HG02885 (cell line): ENCODE measurements around the gene OR2A14.
"Not testable (repeated sequence)": the region's sequence is repeated elsewhere in the genome, so short reads cannot be mapped to it uniquely, and the experiment has no call there.

Source experiments
- ATAC-seq: cut with Tn5 transposase; IDR thresholded peaks from one replicate; pipeline ENCODE4 v1.9.1; 2021; ENCODE audit warnings: mild to moderate bottlenecking; ENCODE audit not compliant: unreplicated experiment, poor library complexity

The OR2A14 gene, protein sequence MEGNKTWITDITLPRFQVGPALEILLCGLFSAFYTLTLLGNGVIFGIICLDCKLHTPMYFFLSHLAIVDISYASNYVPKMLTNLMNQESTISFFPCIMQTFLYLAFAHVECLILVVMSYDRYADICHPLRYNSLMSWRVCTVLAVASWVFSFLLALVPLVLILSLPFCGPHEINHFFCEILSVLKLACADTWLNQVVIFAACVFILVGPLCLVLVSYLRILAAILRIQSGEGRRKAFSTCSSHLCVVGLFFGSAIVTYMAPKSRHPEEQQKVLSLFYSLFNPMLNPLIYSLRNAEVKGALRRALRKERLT

DNA sequence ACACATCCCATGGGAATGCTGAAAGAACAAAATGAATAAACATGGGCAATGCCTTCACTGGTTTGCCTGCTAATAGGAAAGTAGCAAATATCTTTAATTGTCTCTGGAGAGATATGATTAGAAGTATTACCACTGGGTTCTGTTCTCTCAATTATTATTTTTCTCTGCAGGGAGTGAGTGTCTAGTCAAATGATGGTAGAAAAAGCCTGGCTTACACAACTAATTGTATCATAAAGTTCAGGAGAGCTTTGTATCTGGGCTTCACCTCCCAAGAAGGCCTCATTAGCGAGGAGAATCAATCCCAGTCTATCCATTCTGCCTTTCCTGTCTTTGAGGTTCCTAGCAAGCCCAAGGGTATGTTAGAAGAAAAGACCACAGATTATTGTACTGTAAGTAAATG, at the start of gene OR2A14:
OR2A14 (plus strand) TSS at position 301 of the 400 bp plus-strand sequence. CDS start 5,937 bp downstream, outside the sequence.
- ATAC-seq, result no peak

DNA sequence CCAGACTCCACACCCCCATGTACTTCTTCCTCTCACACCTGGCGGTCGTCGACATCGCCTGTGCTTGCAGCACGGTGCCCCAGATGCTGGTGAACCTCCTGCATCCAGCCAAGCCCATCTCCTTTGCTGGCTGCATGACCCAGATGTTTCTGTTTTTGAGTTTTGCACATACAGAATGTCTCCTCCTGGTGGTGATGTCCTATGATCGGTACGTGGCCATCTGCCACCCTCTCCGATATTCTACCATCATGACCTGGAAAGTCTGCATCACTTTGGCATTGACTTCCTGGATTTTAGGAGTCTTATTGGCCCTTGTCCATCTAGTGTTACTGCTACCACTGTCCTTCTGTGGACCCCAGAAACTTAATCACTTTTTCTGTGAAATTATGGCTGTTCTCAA, 48.6 kb upstream of the OR2A14 start:
- ATAC-seq, result no peak

DNA sequence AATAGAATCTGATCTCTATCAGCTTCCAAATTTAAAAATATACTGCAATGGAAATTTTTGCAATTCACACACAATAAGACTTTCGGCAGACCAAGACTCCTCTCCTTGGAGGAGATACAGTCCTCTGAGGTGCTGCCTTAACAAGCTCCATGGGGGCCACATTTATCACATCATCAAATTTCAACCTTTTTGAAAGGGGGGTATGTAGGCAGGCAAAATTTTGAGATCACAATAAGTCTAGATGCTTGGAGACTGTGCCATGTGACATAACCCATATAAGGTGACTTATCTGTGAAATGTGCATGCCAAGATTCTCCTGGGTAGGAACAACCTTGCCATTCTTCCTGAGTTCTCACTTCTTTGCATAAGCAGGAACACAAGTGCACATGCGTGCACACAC, 37.0 kb upstream of the OR2A14 start, which contains the start of gene OR2A12:
OR2A12 (plus strand) TSS at position 301 of the 400 bp plus-strand sequence. CDS start 8,830 bp downstream, outside the sequence.
- no peak for ATAC-seq

DNA sequence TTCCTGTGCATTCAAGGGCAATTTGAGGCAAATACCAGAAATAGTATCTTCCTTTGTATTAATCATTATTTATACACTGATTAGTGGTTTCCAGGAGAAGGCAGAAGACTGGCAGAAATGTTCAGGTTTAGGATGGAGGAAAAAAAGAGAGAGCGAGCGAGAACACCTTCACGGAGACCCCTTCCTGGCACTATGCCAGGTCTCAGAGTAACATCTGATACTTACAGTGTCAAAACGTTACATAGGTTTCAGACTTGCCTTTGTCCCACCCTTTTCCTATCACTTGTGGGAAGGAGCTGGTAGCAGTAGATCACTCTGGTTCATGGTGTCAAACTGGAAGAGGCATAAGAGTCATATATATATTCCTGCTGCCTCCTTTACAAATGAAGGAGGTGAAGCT, 36.2 kb upstream of the OR2A14 start:
- no peak for ATAC-seq

DNA sequence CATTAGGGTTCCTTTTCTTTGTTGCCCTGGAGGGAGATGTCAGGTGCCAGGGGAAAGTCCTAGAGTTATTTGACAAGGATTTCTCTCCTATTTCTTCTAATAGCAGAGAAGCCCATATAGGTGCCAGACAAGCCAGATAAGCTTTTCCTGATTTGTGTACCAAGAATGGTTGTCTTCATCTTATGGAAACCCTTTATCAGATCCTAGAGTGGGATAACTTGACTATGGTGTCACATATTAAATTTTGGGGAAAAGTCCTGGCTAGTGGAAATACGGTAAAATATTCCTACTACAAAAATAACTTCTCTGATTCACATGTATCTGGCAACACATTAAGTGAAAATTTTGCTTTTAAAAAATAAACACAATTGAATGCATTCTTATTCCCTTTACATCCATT, 35.7 kb upstream of the OR2A14 start:
- no peak for ATAC-seq

DNA sequence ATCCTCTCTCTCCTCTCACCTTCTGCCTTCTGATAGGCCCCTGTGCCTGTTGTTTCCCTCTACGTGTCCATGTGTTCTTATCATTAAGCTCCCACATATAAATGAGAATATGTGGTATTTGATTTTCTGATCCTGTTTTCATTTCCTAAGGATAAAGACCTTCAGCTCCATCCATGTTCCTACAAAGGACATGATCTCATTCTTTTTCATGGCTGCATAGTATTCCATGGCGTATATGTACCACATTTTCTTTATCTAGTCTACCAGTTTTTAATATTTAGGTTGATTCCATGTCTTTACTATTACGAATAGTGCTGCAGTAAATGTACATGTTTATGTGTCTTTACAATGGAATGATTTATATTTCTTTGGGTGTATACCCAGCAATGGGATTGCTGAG, 32.3 kb upstream of the OR2A14 start:
- no peak for ATAC-seq

DNA sequence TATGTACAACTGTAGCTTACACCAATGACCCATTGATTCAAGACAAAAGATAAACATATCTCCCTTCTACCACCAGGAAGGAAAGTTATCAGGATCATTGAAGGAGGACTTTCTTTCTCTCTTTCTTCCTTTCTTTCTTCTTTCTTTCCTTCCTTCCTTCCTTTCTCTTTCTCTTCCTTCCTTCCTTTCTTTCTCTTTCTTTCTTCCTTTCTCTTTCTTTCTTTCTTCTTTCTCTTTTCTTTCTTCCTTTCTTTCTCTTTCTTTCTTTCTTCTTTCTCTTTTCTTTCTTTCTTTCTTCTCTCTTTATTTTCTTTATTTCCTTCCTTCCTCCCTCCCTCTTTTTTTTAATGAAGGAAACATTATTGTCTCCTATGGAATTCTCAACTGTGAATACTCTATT, 24.2 kb upstream of the OR2A14 start:
- ATAC-seq, result no peak

DNA sequence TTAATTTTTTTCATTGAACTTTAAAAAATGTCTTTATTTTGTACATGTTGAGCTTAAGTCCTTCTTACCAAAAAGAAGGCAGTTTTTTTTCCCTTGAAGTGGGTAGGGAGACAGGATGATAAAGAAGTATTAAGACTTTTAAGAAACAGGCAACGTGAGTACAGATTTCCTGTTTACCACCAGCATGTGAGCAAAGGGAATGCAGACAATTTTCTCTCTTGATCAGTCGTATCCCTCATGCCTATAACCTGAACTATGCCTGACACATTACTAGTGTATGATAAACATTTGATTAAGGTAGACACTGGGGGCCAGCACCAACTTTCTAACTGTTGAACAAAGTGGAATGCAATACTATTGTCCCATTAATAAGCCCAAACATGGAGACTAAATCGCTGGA, 22.4 kb upstream of the OR2A14 start:
- ATAC-seq, result no peak

DNA sequence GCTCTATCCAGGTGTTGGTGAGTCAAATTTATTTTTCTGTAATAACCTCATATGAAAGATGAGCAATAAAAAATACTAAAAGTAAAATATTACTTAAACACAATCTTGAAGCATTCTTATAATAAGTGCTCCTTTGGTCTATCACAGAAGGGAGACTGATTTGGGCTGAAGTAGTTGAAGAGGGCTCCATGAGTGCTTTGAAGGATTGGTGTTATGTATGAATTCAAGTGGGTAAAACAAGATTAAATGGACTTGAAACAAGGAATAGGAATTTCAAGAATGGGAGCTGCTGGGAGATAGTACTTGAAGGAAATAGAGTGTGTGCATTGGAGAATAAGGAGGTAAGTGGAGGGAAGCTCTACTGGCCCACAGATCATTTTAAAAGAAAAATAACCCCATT, 20.9 kb upstream of the OR2A14 start:
- ATAC-seq, result no peak

DNA sequence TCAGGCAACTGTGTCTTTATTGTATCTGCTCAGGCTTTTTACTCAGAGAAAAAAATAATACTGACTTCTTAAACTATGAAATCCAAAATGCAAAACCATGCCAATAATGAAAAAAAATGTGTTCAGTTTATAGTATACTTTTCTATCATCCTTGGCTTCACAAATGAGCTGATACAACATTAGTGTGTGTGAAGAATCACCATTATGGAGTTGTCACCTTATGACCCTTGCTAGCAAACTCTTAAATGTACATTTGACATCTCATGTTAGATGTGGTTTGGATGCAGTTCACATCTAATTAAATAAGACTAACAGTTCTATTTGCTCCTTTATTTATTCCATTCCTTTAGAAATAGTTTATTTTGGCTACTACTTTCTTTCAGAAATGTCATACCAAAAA, 17.8 kb upstream of the OR2A14 start:
- no peak for ATAC-seq

DNA sequence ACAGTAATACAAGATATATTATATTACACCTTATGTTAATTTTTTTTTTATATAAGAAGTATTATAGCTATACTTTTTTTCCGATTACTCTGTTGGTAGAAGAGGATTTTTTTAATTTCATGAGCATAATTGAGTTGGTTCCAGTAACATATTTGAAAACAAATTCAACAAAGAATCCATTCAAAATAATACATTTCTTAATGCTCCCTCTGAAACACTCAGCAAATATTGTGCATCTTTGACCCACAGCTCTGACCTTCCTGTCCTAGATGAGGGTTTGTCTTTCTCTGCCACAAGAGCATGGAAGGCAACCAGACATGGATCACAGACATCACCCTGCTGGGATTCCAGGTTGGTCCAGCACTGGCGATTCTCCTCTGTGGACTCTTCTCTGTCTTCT, 13.7 kb upstream of the OR2A14 start, which contains the start of gene OR2A2:
OR2A2 (plus strand) TSS at position 301 of the 400 bp plus-strand sequence; CDS start at position 301, 0 bp downstream.
- no peak for ATAC-seq

DNA sequence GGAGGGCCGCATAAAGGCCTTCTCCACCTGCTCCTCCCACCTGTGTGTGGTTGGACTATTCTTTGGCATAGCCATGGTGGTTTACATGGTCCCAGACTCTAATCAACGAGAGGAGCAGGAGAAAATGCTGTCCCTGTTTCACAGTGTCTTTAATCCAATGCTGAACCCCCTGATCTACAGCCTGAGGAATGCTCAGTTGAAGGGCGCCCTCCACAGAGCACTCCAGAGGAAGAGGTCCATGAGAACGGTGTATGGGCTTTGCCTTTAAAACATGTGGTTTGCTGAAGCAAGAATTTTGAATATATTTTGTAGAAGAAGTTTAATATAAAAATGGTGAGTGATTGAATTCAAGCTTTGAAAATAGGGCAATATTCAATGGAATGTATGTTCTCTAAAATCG, 12.7 kb upstream of the OR2A14 start:
- ATAC-seq, result no peak

DNA sequence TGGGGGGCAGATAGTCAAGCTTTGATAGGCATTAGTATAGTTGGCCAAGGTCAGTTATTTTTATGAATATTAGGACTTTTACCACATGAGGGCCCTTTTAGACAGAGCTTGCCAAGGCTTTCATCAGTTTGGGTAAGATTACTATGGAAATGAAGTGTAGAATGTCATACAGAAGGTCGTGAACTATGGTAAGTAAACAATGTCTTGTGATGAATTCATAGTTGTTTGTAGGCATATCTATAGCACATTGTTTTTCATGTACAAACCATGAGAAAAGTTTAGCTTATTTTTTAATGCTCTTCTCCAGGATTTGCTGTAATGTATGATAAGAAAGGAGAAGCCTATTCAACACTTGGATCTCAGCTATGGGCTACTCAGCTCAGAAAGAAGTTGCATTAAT, 9.3 kb upstream of the OR2A14 start:
- ATAC-seq, result no peak

DNA sequence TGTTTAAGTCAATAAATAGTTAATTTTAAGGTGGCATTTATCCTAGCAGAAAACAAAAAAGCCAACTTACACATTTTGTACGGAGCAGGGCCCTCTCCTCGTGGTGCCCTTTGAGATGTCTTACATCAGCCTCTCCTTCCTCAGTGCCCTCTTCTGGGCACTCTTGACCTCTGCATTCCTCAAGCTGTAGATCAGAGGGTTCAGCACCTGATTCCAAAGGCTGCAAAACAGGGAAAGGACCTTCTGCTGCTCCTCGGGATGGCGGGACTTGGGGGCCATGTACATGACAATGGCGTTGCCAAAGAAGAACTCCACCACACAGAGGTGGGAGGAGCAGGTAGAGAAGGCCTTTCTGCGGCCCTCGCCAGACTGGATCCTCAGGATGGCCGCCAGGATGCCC, 4.6 kb upstream of the OR2A14 start:
- ATAC-seq, result no peak

DNA sequence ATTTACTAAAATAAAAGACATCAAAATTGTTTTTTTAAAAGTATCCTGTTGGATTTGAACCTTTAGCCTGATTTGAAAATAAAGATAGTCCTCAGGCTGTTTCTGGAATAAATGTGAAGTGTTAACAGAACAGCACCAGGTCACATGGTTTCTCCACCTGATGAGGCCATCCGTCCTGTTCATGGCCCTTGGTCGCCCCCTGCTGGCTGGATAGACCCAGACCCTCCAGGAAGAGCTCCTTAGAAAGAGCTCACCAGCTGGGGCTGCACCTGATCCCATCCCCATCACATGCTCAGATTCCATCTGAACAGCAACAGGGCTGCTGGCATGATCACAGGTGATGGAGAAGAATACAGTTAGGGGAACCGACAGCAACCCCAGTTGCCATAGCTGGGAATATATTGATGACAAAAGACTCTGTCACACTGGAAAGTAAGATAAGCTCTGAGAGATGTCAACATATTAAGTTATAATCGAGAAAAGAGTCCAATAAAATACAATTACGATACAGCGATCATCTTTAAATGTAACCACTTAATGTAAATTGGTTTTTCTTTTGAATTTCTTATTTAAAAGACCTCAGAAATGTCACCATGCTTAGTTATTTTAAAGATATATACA, 4.8 kb downstream of the OR2A14 start:
- peak; percentile 100 for ATAC-seq

DNA sequence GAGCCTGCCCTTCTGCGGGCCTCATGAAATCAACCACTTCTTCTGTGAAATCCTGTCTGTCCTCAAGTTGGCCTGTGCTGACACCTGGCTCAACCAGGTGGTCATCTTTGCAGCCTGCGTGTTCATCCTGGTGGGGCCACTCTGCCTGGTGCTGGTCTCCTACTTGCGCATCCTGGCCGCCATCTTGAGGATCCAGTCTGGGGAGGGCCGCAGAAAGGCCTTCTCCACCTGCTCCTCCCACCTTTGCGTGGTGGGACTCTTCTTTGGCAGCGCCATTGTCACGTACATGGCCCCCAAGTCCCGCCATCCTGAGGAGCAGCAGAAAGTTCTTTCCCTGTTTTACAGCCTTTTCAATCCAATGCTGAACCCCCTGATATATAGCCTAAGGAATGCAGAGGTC, 6.6 kb downstream of the OR2A14 start:
- ATAC-seq, result not testable (repeated sequence)

DNA sequence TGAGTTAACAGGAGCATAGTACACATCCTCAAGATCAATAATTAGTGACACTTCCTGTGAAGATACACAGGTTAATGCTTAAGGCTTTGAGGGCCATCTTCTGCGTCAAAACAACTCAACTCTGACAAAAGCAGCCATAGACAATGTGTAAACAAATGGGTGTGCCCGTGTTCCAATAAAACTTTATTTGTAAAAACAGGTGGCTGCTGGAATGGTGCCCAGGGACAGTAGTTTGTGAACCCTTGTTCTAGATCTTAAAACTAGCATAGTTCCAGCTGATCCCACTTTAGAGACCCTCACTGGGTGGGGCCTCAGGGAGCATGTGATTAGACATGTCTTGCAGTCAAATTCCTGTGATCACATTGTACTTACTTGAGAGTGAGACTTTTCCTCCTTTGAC, 7.8 kb downstream of the OR2A14 start:
- no peak for ATAC-seq

DNA sequence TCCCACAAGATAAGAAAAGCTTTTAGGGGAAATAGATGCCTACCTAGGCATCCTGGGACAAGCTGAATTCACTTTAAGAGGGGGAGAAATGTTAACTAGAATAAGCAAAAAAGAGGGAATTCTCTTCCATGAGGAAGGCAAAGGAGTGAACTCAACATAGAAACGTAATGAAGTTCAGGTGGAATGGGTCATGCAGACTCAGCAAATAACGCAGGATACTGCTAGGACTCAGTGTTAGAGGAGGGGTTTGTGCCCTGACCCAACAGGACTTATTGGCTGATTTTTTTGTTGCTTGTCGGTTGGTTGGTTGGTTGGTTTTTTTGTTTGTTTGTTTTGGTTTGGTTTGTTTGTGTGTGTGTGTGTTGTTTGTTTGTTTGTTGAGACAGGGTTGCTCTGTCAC, 9.3 kb downstream of the OR2A14 start:
- no peak for ATAC-seq

DNA sequence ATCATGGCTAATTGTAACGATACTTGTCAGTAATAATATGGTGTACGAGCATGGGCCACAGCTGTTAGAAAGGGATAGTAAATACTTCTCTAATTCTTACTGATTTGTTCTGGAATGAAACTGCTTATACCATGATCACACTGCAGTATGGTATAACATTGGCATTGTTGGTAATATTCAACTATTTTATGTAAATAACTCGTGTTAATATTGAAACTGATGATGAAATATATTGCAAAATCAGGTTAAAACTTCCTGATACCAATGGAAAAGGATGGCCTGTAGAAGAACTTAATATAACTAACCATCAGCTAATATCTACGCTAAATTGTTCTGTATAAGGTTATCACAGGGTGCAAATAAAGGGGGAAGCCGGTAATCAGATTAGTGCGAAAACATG, 10.3 kb downstream of the OR2A14 start:
- no peak for ATAC-seq

DNA sequence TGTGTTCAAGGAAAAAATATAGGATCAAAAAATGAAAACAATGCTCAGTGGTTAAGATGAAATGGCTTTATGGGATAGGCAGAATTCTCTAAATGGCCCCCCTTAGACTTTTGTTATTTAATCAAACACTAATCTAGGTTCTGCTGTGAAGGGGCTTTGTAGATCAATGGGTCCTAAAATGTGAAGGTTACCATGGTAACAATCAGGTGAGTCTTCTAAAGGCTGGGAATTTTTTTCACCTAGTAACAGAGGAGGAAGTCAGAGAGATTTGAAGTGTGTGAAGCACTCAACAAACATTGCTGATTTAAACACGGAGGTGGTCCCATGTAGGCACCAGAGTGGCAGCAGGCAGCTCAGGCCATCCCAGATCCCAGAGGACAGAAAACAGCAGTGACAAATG, 11.1 kb downstream of the OR2A14 start:
- ATAC-seq, result no peak

DNA sequence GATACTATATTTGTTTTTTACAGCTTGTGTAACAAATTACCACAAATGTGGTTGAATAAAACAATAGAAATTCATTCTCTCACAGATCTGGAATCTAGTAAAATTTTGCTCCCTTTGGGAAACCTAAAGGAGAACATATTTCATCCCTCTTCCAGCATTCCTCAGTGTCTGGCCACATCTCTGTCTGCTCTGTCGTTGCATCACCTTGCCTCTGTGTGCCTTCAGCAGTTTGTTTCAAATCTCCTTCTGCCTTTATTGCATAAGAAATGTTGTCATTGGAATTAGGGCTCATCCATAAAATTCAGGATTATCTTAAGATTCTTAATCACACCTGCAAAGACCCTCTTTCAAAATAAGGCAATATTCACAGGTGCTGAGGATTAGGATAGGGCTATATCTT, 14.5 kb downstream of the OR2A14 start:
- no peak for ATAC-seq

DNA sequence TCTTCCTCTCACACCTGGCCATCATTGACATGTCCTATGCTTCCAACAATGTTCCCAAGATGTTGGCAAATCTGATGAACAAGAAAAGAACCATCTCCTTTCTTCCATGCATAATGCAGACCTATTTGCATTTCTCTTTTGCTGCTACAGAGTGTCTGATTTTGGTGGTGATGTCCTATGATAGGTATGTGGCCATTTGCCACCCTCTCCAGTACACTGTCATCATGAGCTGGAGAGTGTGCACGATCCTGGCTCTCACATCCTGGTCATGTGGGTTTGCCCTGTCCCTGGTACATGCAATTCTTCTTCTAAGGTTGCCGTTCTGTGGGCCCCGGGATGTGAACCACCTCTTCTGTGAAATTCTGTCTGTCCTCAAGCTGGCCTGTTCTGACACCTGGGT, 19.2 kb downstream of the OR2A14 start:
- no peak for ATAC-seq
